CD8-positive, alpha-beta memory T cell (primary cell): ENCODE data around the gene PGAM2. TPM values are rescaled to one million over a fixed set of nuclear protein-coding genes. Genes with fewer than 3 reads are reported as not detected.
"Not testable (repeated sequence)": the region's sequence is repeated elsewhere in the genome, so short reads cannot be mapped to it uniquely, and the experiment has no call there.

ENCODE experiments used
- CTCF ChIA-PET: fragments of 350-600 bp; sonication (Branson Sonifier 250); formaldehyde crosslinking; loops from one replicate; lab custom pipeline; 2021; ENCODE audit warnings: antibody characterized with exemption; lab: Charles Lee
- POLR2A ChIA-PET: fragments of 350-600 bp; sonication (Branson Sonifier 250); formaldehyde crosslinking; loops from one replicate; lab custom pipeline; 2021; ENCODE audit warnings: antibody characterized with exemption; lab: Charles Lee
- DNase-seq, 5 donors: peaks; one replicate each; pipeline versions ENCODE4 v3.0.0 to v3.0.0-alpha.2; 2020 to 2022; ENCODE audit warnings: mixed read lengths in 1 of 5
- H3K27ac ChIP-seq: one replicate; pipeline ENCODE4 v1.7.0; 2013; ENCODE audit warnings: low read depth, mild to moderate bottlenecking, low read length, moderate library complexity
- H3K27me3 ChIP-seq: 2 replicates; pipeline ENCODE4 v1.7.0; 2013; ENCODE audit warnings: low read length, mild to moderate bottlenecking; ENCODE audit not compliant: insufficient read depth, poor library complexity, severe bottlenecking
- H3K36me3 ChIP-seq: 2 replicates; pipeline ENCODE4 v1.7.0; 2013; ENCODE audit warnings: mild to moderate bottlenecking, low read length, moderate library complexity; ENCODE audit not compliant: insufficient read depth
- H3K4me1 ChIP-seq: 2 replicates; pipeline ENCODE4 v1.7.0; 2013; ENCODE audit warnings: mild to moderate bottlenecking, low read length, moderate library complexity; ENCODE audit not compliant: insufficient read depth
- H3K4me3 ChIP-seq: 2 replicates; pipeline ENCODE4 v1.7.0; 2013; ENCODE audit warnings: mild to moderate bottlenecking, low read length
- H3K9me3 ChIP-seq: 2 replicates; pipeline ENCODE4 v1.7.0; 2013; ENCODE audit warnings: mild to moderate bottlenecking, low read length
- H3K27ac Mint-ChIP-seq, 8 donors: one replicate each; pipeline ENCODE4 v1.8.0; 2020 to 2021; ENCODE audit warnings: mixed read lengths in 8 of 8, mild to moderate bottlenecking in 6 of 8, inconsistent platforms in 3 of 8, moderate library complexity in 3 of 8
- H3K27me3 Mint-ChIP-seq, 2 donors: one replicate each; pipeline ENCODE4 v1.8.0; 2020 to 2021; ENCODE audit warnings: mixed read lengths in 2 of 2, mild to moderate bottlenecking in 1 of 2, moderate library complexity in 1 of 2
- H3K36me3 Mint-ChIP-seq, 3 donors: one replicate each; pipeline ENCODE4 v1.8.0; 2020 to 2021; ENCODE audit warnings: mixed read lengths in 3 of 3, inconsistent platforms in 1 of 3, mild to moderate bottlenecking in 1 of 3
- H3K4me1 Mint-ChIP-seq, 3 donors: one replicate each; pipeline ENCODE4 v1.8.0; 2020 to 2021; ENCODE audit warnings: mixed read lengths in 3 of 3, inconsistent platforms in 1 of 3, mild to moderate bottlenecking in 1 of 3
- H3K4me3 Mint-ChIP-seq, 7 donors: one replicate each; pipeline ENCODE4 v1.8.0; 2020 to 2021; ENCODE audit warnings: mixed read lengths in 7 of 7, mild to moderate bottlenecking in 6 of 7, moderate library complexity in 4 of 7, inconsistent platforms in 2 of 7
- H3K9me3 Mint-ChIP-seq, 5 donors: one replicate each; pipeline ENCODE4 v1.8.0; 2020 to 2022; ENCODE audit warnings: mixed read lengths in 5 of 5, mild to moderate bottlenecking in 3 of 5, moderate library complexity in 2 of 5, inconsistent platforms in 1 of 5
- polyA plus RNA-seq: library from polyadenylated mRNA; unstranded; fragments of 300-500 nt; fragmentation: Illumina TruSeq; gene quantifications from one replicate; pipeline ENCODE4 v1.2.3, GENCODE V29; 2021
- total RNA-seq, 2 experiments: library from RNA; stranded (reverse); gene quantifications; one replicate each; pipeline ENCODE4 v1.2.3, GENCODE V29; 2021

Gene PGAM2
- total and polyA plus RNA-seq, 3 experiments from 2014 or later, result 0.38 to 0.44 TPM; not detected in 1

- peak overlapping the region; percentile 80 for H3K27ac ChIP-seq
- H3K27me3 Mint-ChIP-seq, result no peaks in the 10 kb centered on the region
- H3K4me3 Mint-ChIP-seq, result peak overlapping the region; percentile 90 to 95 (median 93)
- H3K4me1 Mint-ChIP-seq, result peaks cover 44 to 64% (median 46%) of the 10 kb centered on the region in 3 donors
- H3K27me3 ChIP-seq, result no peaks in the 10 kb centered on the region
- peaks cover 45% of the 10 kb centered on the region for H3K4me1 ChIP-seq
- peak overlapping the region; percentile 94 to 99 (median 98) for H3K27ac Mint-ChIP-seq
- ChIA-PET CTCF (interaction anchor here (1.3 to 2.0 kb wide), 2 partner anchors 12 to 24 kb away, joined by 4 to 6 read pairs; no protein-coding TSS in a partner anchor), POLR2A (interaction anchor here (0.7 to 1.9 kb wide), 8 partner anchors 10 to 842 kb away, joined by 3 to 11 read pairs (median 4); partner anchors contain the start of genes PGAM2 and PURB)
- peak in 1 of 5 donors; percentile 26 for DNase-seq
- H3K9me3 ChIP-seq, result no peaks in the 10 kb centered on the region
- H3K36me3 Mint-ChIP-seq, result peaks cover 0 to 33% (median 9%) of the 10 kb centered on the region in 3 donors
- no peaks in the 10 kb centered on the region for H3K9me3 Mint-ChIP-seq
- H3K4me3 ChIP-seq, result peak overlapping the region; percentile 90
- peaks cover 11% of the 10 kb centered on the region for H3K36me3 ChIP-seq
Observed at GRCh38 chr7:44043902-44044301, 21.5 kb downstream of the PGAM2 start.

GRCh38 chr7:44042221-44042620 lies 23.1 kb downstream of the PGAM2 start:
- H3K27ac Mint-ChIP-seq, result peak overlapping the region in 4 of 8 donors; percentile 36 to 82 (median 52)
- H3K27me3 Mint-ChIP-seq, result no peaks in the 10 kb centered on the region
- ChIA-PET POLR2A (no interaction called here), CTCF (no interaction called here)
- peaks cover 33 to 50% (median 36%) of the 10 kb centered on the region in 3 donors for H3K4me1 Mint-ChIP-seq
- Histone ChIP-seq H3K36me3 (peaks cover 6% of the 10 kb centered on the region), H3K4me3 (no peak overlapping the region), H3K27me3 (no peaks in the 10 kb centered on the region), H3K4me1 (peaks cover 30% of the 10 kb centered on the region), H3K9me3 (no peaks in the 10 kb centered on the region), H3K27ac (no peak overlapping the region)
- peak overlapping the region in 5 of 7 donors; percentile 44 to 75 (median 64) for H3K4me3 Mint-ChIP-seq
- H3K9me3 Mint-ChIP-seq, result no peaks in the 10 kb centered on the region
- DNase-seq, result peak in 1 of 5 donors; percentile 17
- H3K36me3 Mint-ChIP-seq, result peaks cover 0 to 22% (median 9%) of the 10 kb centered on the region in 3 donors

DNA sequence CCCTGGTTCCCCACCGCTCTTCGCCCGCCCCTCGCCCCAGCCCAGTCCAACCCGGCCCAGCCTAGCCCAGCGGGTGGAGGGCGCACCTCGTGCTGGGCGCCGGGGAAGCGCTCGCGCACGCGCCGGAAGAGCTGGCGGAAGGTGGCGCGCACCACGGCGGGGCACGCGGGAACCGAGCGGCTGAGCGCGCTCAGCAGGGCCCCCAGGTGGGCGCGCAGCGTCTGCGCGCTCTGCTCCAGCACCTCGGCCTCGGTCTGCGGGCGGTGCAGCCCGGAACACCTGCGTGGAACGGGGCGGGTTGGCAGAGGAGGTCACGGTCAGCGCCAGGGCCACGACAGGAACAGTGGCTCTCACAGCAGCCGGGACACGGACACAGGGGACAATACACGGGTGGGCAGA lies 24.9 kb downstream of the PGAM2 start:
- CTCF ChIA-PET, H3K27me3 ChIP-seq, H3K4me3 ChIP-seq, H3K36me3 ChIP-seq, H3K36me3 Mint-ChIP-seq, H3K27ac ChIP-seq, H3K9me3 ChIP-seq, H3K27me3 Mint-ChIP-seq, POLR2A ChIA-PET, H3K9me3 Mint-ChIP-seq: not testable (repeated sequence)
- Mint-ChIP-seq H3K4me1 (peaks cover 16 to 33% (median 19%) of the 10 kb centered on the region in 3 donors), H3K4me3 (peak overlapping the region; percentile 63 to 85 (median 79)), H3K27ac (peak overlapping the region; percentile 68 to 87 (median 80))
- peaks cover 13% of the 10 kb centered on the region for H3K4me1 ChIP-seq
- DNase-seq, result peak; percentile 55 to 80 (median 74)

DNA sequence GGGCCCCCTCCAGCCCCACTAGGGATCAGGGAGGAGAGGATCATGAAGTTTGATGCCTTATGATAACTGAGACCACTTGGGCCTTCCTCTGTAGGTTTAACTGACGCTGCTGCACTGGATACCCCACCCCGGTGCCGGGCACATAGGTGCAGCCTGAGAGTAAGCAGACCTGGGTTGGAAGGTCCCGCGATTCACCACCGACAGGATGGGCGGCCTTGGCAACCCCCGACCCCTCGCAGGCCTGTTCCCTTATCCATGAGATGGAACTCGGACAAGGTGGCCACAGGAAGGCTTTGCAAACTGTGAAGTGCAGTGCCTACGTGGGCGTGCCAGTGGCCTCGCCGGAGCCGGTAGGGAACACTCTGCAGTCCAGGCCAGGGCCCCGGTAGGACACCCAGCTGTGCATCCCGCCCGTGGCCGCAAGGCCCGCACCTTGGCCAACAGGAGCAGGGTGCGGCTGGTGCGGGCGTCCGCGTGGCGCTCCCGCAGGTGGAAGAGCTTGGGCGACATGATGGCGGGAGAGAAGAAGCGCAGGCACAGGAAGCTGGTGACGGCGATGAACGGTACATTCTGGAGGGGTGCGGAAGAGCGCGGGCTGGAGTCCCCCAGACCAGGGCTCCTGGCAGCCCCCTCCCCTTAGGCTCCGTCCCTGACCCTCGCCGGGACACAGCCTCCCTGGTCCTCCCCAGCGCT lies 25.4 kb downstream of the PGAM2 start:
- H3K9me3 Mint-ChIP-seq, H3K27ac ChIP-seq, H3K27me3 Mint-ChIP-seq, H3K4me1 ChIP-seq, H3K36me3 ChIP-seq, H3K36me3 Mint-ChIP-seq, CTCF ChIA-PET, H3K4me3 ChIP-seq, H3K27me3 ChIP-seq, H3K9me3 ChIP-seq, POLR2A ChIA-PET: not testable (repeated sequence)
- Mint-ChIP-seq H3K4me3 (peak overlapping the region; percentile 58 to 84 (median 64)), H3K4me1 (peaks cover 11 to 28% (median 15%) of the 10 kb centered on the region in 3 donors), H3K27ac (peak overlapping the region in 6 of 8 donors; percentile 47 to 81 (median 78))
- DNase-seq, result peak in 1 of 5 donors; percentile 31

DNA sequence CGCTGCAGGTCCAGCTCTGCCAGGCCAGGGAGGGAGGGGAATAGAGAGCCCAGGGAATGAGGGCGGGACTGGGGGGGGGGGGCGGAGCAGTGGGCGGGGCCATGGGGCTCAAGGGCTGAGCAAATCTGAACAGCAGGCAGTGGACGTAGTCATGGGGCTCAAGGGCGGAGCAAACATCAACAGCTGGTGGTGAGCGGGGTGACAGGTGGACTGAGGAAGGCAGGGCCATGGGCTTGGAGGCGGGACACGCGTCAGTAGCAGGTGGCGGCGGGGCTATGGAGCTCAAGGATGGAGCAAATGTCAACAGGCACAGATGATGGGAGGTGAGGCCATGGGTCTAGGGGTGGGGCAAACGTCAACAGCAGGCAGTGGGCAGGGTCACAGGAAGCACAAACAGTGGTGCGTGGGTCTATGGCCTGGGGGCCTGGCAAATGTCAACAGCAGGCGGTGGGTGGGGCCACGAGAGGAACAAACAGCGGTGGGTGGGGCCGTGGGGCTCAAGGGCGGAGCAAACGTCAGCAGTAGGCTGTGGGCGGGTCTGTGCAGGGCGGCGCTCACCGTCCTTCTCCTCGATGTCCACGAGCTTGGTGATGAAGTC lies 26.3 kb downstream of the PGAM2 start:
- not testable (repeated sequence) for H3K27me3 Mint-ChIP-seq, H3K36me3 Mint-ChIP-seq, H3K27me3 ChIP-seq

GRCh38 chr7:44038553-44038952 lies 26.8 kb downstream of the PGAM2 start:
- H3K36me3 ChIP-seq, POLR2A ChIA-PET, H3K4me3 Mint-ChIP-seq, H3K27me3 Mint-ChIP-seq, H3K27ac ChIP-seq, H3K36me3 Mint-ChIP-seq, H3K9me3 Mint-ChIP-seq, H3K27me3 ChIP-seq, H3K4me3 ChIP-seq, H3K4me1 ChIP-seq, H3K9me3 ChIP-seq: not testable (repeated sequence)
- peak overlapping the region in 1 of 8 donors; percentile 83 for H3K27ac Mint-ChIP-seq
- CTCF ChIA-PET, result interaction anchor here (0.7 kb wide), 1 partner anchor 19 kb away, joined by 3 read pairs; no protein-coding TSS in a partner anchor
- peaks cover 5 to 17% (median 10%) of the 10 kb centered on the region in 3 donors for H3K4me1 Mint-ChIP-seq
- DNase-seq, result peak in 1 of 5 donors; percentile 5

More for the DNA sequence above, 26.3 kb downstream of the PGAM2 start:
- POLR2A ChIA-PET, H3K4me1 ChIP-seq, H3K9me3 Mint-ChIP-seq, H3K4me3 ChIP-seq, H3K36me3 ChIP-seq, H3K9me3 ChIP-seq, H3K27ac ChIP-seq: not testable (repeated sequence)
- peak; percentile 79 to 91 (median 82) for DNase-seq
- peak overlapping the region; percentile 79 to 97 (median 92) for H3K27ac Mint-ChIP-seq
- peak overlapping the region; percentile 54 to 81 (median 77) for H3K4me3 Mint-ChIP-seq
- peaks cover 10 to 22% (median 14%) of the 10 kb centered on the region in 3 donors for H3K4me1 Mint-ChIP-seq
- CTCF ChIA-PET, result interaction anchor here (0.7 kb wide), 1 partner anchor 20 kb away, joined by 3 read pairs; no protein-coding TSS in a partner anchor

DNA sequence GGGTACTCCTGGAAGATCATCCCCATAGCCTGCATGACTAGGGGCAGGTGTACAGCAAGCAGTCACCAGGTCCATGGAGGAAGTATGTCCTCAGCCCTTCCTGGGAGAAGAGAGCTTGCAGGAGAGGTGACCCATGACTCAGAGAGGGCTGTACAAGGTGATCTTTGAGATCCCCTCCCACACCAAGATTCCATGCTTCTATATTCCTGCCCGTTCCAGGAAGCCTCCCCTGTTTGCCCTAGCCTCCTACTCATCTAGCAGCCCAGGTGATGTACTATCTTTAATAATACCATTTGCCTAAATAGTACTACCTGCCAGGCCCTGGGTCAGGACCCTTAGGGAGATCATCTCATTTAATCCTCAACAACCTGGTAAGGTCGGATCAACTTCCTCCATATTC lies 27.4 kb downstream of the PGAM2 start:
- Mint-ChIP-seq H3K4me3 (peak overlapping the region in 2 of 7 donors; percentile 25 to 32), H3K4me1 (peaks cover 5 to 16% (median 10%) of the 10 kb centered on the region in 3 donors), H3K27ac (peak overlapping the region in 4 of 8 donors; percentile 36 to 83 (median 64))
- H3K4me1 ChIP-seq, H3K27me3 ChIP-seq, H3K9me3 Mint-ChIP-seq, H3K36me3 Mint-ChIP-seq, H3K9me3 ChIP-seq, H3K4me3 ChIP-seq, H3K27me3 Mint-ChIP-seq, POLR2A ChIA-PET, H3K36me3 ChIP-seq, DNase-seq, H3K27ac ChIP-seq, CTCF ChIA-PET: not testable (repeated sequence)

- Mint-ChIP-seq H3K36me3 (peaks cover 0 to 10% (median 2%) of the 10 kb centered on the region in 3 donors), H3K4me1 (peaks cover 5 to 11% (median 8%) of the 10 kb centered on the region in 3 donors)
- H3K9me3 Mint-ChIP-seq, H3K4me3 Mint-ChIP-seq, POLR2A ChIA-PET, H3K9me3 ChIP-seq, H3K27ac Mint-ChIP-seq, H3K4me1 ChIP-seq, H3K36me3 ChIP-seq, H3K27me3 Mint-ChIP-seq, H3K27me3 ChIP-seq, H3K27ac ChIP-seq, H3K4me3 ChIP-seq, CTCF ChIA-PET: not testable (repeated sequence)
- peak in 4 of 5 donors; percentile 20 to 56 (median 47) for DNase-seq
Observed at GRCh38 chr7:44036364-44036763, 29.0 kb downstream of the PGAM2 start.
